ENCODE data around the gene EXTL1.

DNA sequence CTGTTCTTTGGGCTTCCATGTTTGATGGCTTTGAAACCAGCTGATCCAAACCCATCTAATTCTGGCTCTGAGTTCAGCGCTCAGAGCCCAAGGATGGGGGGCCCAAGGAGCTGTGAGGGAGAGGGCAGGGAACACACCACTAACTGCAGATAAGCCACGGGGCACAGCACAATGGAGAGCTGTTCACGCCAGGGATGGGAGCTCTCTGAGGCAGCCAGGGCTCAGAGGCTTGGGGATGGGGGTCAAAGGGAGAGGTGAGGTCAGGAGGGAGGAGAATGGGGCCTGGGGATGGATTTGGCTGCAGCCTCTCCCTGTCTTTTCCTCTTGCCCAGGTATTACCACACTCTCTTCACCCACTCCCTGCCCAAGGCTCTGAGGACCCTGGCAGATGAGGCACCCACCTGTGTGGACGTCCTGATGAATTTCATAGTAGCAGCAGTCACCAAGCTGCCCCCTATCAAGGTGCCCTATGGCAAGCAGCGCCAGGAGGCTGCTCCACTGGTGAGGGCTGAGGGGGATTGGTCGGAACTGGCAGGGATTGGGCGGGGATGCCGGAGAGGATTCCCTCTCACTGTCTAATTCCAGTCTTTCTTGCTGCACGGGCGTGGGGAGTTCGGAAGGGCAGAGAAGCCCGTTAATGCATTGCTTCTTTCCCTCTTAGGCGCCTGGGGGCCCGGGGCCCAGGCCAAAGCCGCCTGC, 13.1 kb downstream of the EXTL1 start:
- TF ChIP-seq, protein P1, sequence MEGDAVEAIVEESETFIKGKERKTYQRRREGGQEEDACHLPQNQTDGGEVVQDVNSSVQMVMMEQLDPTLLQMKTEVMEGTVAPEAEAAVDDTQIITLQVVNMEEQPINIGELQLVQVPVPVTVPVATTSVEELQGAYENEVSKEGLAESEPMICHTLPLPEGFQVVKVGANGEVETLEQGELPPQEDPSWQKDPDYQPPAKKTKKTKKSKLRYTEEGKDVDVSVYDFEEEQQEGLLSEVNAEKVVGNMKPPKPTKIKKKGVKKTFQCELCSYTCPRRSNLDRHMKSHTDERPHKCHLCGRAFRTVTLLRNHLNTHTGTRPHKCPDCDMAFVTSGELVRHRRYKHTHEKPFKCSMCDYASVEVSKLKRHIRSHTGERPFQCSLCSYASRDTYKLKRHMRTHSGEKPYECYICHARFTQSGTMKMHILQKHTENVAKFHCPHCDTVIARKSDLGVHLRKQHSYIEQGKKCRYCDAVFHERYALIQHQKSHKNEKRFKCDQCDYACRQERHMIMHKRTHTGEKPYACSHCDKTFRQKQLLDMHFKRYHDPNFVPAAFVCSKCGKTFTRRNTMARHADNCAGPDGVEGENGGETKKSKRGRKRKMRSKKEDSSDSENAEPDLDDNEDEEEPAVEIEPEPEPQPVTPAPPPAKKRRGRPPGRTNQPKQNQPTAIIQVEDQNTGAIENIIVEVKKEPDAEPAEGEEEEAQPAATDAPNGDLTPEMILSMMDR (IDR thresholded peaks at IDR 0.05) = no peak
- no peak for TF ChIP-seq POLR2A (IDR thresholded peaks at IDR 0.05)

All from esophagus squamous epithelium (tissue), 4 donors.